Ishikawa (cell line): ENCODE results near the gene ABCC1.

Experiments used
- CREB1 ChIP-seq: IDR thresholded peaks from 2 replicates; pipeline ENCODE4 v1.6.1; 2012; ENCODE audit warnings: low read depth
- EP300 ChIP-seq: IDR thresholded peaks from 2 replicates; pipeline ENCODE4 v1.6.1; 2012; ENCODE audit warnings: borderline replicate concordance
- MAX ChIP-seq: IDR thresholded peaks from 2 replicates; pipeline ENCODE4 v1.6.1; 2012
- USF1 ChIP-seq: IDR thresholded peaks from 2 replicates; pipeline ENCODE4 v1.6.1; 2012

- TF ChIP-seq USF1, result no peak
- no peak for TF ChIP-seq CREB1
- TF ChIP-seq EP300, result no peak
- no peak for TF ChIP-seq MAX
These were observed 41.5 kb downstream of the ABCC1 start for GRCh38 chr16:15990902-15991301.
